Measurements from ENCODE around the gene TRIM67.
A peak's percentile ranks its signal among the peaks of the same experiment; 100 is the strongest.
"Not testable (repeated sequence)": the region's sequence is repeated elsewhere in the genome, so short reads cannot be mapped to it uniquely, and the experiment has no call there.

The TRIM67 gene

DNA sequence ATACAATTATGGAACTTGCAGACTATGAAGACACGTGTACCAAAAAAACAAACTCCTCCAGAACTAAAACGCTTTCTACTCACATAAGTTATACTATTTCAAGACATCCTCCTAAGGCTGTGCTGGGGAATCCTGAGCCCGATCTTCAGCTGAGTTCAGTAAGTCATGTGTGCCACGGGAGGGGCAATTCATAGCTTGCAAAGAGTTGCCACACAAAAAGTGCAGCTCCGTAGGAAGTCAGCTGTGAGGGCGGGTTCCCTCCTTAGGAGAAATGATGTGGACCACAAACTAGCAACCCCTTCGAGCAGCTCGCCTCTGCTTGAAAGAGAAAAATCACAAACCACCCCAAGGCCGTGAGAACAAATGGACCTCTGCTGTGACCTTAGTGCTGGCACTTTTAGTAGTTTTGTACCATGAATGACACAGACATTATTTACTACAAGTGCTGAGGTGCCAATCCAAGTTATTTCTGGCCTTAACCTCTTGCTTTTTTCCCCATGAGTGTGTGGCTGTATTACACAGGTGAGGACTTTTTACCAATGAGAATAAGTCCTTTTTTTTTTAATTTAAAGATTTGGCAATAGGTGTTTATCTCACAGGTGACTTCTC, 35.8 kb upstream of the TRIM67 start:
- no peak overlapping the region for H3K4me3 ChIP-seq (ENCODE audit: low read depth, low read length)
- no peak for DNase-seq (ENCODE audit: low read depth, low spot score)
- ChIA-PET CTCF (no interaction called here), POLR2A (no interaction called here)
- TF ChIP-seq, protein P1, sequence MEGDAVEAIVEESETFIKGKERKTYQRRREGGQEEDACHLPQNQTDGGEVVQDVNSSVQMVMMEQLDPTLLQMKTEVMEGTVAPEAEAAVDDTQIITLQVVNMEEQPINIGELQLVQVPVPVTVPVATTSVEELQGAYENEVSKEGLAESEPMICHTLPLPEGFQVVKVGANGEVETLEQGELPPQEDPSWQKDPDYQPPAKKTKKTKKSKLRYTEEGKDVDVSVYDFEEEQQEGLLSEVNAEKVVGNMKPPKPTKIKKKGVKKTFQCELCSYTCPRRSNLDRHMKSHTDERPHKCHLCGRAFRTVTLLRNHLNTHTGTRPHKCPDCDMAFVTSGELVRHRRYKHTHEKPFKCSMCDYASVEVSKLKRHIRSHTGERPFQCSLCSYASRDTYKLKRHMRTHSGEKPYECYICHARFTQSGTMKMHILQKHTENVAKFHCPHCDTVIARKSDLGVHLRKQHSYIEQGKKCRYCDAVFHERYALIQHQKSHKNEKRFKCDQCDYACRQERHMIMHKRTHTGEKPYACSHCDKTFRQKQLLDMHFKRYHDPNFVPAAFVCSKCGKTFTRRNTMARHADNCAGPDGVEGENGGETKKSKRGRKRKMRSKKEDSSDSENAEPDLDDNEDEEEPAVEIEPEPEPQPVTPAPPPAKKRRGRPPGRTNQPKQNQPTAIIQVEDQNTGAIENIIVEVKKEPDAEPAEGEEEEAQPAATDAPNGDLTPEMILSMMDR (IDR thresholded peaks at IDR 0.05; ENCODE audit: insufficient read depth, low read length, missing control alignments): no peak

DNA sequence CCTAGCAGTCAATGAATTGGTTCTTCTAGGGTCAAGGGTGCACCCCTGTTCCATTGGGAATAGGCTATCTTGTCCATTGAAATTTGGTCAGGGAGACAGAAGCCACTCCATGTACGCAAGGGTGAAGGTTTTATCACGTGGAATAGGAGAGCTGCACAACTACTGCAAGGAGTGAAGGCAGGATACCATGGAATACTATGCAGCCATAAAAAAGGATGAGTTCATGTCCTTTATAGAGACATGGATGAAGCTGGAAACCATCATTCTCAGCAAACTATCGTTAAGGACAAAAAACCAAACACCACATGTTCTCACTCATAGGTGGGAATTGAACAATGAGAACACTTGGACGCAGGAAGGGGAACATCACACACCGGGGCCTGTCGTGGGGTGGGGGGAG, 34.8 kb upstream of the TRIM67 start:
- POLR2A ChIA-PET; CTCF ChIA-PET; DNase-seq (ENCODE audit: low read depth, low spot score); H3K4me3 ChIP-seq (ENCODE audit: low read depth, low read length): not testable (repeated sequence)

DNA sequence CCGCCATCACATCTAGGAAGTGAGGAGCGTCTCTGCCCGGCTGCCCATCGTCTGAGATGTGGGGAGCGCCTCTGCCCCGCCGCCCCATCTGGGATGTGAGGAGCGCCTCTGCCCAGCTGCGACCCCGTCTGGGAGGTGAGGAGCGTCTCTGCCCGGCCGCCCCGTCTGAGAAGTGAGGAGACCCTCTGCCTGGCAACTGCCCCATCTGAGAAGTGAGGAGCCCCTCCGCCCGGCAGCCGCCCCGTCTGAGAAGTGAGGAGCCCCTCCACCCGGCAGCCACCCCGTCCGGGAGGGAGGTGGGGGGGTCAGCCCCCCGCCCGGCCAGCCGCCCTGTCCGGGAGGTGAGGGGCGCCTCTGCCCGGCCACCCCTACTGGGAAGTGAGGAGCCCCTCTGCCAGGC, 33.4 kb upstream of the TRIM67 start:
- DNase-seq (ENCODE audit: low read depth, low spot score); H3K4me3 ChIP-seq (ENCODE audit: low read depth, low read length); CTCF ChIA-PET; POLR2A ChIA-PET: not testable (repeated sequence)

DNA sequence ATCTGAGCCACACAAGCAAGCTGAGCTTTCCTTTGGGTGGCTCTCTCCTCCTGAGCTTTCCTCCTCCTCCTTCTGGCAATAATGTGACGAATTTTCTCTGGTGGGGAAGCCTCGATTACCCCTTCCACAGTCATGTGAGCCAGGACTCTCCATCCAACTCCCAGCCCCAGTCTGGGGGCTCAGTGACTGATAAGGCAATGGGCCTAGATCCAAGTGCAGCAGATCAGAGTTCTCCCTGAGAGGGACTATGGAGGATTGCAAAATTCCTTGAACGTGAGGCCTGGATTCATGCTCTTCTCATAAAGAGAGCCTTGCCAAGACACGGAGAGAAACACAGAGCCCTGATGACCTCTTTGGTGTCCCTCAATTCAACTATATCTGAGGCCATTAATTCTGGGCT, 31.3 kb upstream of the TRIM67 start:
- POLR2A ChIA-PET: no interaction called here
- no peak overlapping the region for H3K4me3 ChIP-seq (ENCODE audit: low read depth, low read length)
- DNase-seq (ENCODE audit: low read depth, low spot score): no peak
- TF ChIP-seq, protein P1 (IDR thresholded peaks at IDR 0.05; ENCODE audit: insufficient read depth, low read length, missing control alignments): no peak
- CTCF ChIA-PET: no interaction called here

DNA sequence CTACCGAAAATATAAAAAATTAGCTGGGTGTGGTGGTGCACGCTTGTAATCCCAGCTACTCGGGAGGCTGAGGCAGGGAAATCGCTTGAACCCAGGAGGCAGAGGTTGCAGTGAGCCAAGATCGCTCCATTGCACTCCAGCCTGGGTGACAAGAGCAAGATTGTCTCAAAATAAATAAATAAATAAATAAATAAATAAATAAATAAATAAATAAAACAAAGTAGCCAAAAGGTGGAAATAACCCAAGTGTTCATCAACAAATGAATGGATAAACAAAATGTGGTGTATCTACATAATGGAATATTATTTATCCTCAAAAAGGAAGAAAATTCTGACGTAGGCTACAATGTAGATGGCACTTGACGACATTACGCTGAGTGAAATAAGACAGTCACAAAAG, 29.3 kb upstream of the TRIM67 start:
- DNase-seq (ENCODE audit: low read depth, low spot score); POLR2A ChIA-PET; CTCF ChIA-PET; H3K4me3 ChIP-seq (ENCODE audit: low read depth, low read length): not testable (repeated sequence)

DNA sequence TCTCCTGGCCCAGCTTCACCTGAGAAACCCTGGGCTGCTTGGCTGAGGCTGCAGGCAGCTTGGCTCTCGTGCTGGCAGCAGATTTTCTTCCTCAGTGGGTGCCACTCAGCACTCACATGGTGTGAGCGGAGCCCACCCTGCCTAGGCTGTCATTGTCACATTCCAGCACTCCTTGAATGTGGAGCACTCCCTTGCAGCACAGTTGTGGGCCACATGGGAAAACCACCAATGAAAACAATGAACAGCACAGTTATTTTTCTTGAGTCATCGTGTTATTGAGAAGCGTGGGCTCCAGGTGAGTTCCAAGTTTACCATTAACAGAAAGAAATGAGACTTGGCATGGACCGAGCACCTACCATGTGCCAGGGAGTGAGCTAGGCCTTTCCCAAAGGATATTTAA, 27.2 kb upstream of the TRIM67 start:
- ChIA-PET POLR2A (no interaction called here), CTCF (interaction anchor here (1.0 kb wide), 1 partner anchor 11 kb away, joined by 3 read pairs; no protein-coding TSS in a partner anchor)
- TF ChIP-seq, protein P1 (IDR thresholded peaks at IDR 0.05; ENCODE audit: insufficient read depth, low read length, missing control alignments): no peak
- H3K4me3 ChIP-seq (ENCODE audit: low read depth, low read length): no peak overlapping the region
- no peak for DNase-seq (ENCODE audit: low read depth, low spot score)

DNA sequence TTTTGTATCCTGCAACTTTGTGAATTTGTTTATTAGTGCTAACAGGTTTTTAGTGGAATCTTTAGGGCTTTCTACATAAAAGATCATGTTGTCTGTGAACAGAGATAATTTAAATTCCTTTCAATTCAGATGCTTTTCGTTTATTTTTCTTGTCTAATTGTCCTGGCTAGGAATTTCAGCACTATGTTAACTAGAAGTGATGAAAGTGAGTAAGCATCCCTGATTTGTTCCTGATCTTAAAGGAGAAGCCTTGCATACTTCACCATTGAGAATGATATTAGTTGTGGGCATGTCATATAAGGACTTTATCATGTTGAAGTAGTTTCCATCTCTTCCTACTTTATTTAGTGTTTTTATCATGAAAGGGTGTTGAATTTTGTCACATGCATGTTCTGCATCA, 23.6 kb upstream of the TRIM67 start:
- ChIA-PET POLR2A (no interaction called here), CTCF (no interaction called here)
- no peak for DNase-seq (ENCODE audit: low read depth, low spot score)
- TF ChIP-seq, protein P1 (IDR thresholded peaks at IDR 0.05; ENCODE audit: insufficient read depth, low read length, missing control alignments): no peak
- no peak overlapping the region for H3K4me3 ChIP-seq (ENCODE audit: low read depth, low read length)

DNA sequence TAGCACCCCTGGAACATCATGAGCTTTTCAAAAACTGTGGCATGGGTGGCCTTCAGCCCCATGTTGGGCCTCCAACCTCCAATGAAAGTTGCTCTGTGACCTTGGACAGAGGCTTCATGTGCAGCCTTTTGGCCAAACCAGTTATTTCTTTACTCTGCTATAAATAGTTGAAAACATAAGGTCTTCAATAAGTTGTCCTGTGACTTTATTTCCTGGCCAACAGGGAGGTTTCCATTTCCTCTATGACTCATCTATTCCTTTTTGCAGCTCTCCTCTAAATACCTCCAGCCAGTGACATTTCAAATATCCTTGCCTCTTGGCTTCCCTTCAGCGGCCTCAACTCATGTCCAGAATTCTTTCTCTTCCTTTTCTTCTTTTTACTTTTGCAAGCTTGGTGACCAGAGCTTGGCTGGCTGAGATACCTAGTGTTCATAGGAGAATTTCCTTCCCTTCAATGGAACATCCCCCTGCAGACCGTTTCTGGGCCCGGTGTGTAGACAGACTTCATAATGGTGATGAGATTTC, 22.7 kb upstream of the TRIM67 start:
- ChIA-PET CTCF (interaction anchor here (0.9 kb wide), 1 partner anchor 72 kb away, joined by 3 read pairs; no protein-coding TSS in a partner anchor), POLR2A (interaction anchor here (0.7 to 1.5 kb wide), 7 partner anchors 19 to 285 kb away, joined by 3 to 9 read pairs (median 3); partner anchors contain the start of gene FAM89A)
- DNase-seq (ENCODE audit: low read depth, low spot score): peak; percentile 57
- H3K4me3 ChIP-seq (ENCODE audit: low read depth, low read length): no peak overlapping the region
- TF ChIP-seq, protein P1 (IDR thresholded peaks at IDR 0.05; ENCODE audit: insufficient read depth, low read length, missing control alignments): no peak

All from AG04449 (cell line).